ENCODE data around the gene MDH1B. TPM values are rescaled to one million over a fixed set of nuclear protein-coding genes. Genes with fewer than 3 reads are reported as not detected.

The MDH1B gene
- polyA plus RNA-seq, 1 donor, result 0.69 TPM

- Histone ChIP-seq H3K27ac (ENCODE audit: low read length) (no peak overlapping the region), H3K9me3 (ENCODE audit: control insufficient read depth, low read depth, low read length) (no peaks in the 10 kb centered on the region), H3K27me3 (ENCODE audit: control insufficient read depth, insufficient read depth, low read length) (no peaks in the 10 kb centered on the region)
These were observed 68.2 kb downstream of the MDH1B start for GRCh38 chr2:206696910-206697309.

DNA sequence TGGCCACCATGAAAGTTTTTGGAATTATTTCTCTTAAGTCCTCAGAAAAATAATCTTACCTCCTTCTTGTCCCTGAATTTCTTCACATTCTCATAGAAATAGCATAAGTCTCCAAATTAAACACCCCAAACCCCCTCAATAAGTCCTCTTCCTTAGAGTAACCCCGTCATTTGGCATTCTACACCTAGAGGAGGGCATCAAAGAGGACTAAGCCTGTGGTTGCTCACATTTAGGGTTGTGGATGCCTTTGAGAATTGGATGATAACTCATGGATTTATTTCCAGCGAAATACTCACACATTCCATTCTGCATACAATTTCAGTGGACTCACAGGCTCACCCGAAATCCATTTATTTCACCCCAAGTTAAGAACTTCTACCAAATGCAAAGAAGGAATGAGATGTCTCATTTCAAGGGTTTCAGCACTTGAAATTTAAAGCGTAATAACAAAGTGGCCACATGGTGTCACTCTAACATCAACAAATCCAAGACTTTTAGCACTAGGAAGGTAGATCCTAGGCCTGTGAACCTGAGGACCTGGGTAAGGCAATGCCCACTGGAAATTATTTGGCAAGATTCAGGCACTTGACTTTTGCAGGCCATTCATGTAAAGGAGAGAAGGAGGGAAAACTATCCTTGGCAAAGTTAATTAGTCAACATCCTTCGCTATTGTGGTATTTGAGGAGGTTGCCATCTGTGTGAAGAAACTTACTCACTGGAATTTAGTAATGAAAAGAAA lies 71.6 kb downstream of the MDH1B start:
- no peaks in the 10 kb centered on the region for H3K36me3 ChIP-seq (ENCODE audit: control insufficient read depth, insufficient read depth, low read length)
- WGBS (ENCODE audit: insufficient coverage, low lambda C conversion rate), result 50% methylated on average over 1 of the region's 5 CpGs
- no peak overlapping the region for H3K4me3 ChIP-seq (ENCODE audit: low read length)
- peaks cover 3% of the 10 kb centered on the region for H3K27me3 ChIP-seq (ENCODE audit: control insufficient read depth, insufficient read depth, low read length)
- no peaks in the 10 kb centered on the region for H3K4me1 ChIP-seq (ENCODE audit: control insufficient read depth, insufficient read depth, low read length)
- H3K9me3 ChIP-seq (ENCODE audit: control insufficient read depth, low read depth, low read length), result no peaks in the 10 kb centered on the region
- peak; percentile 35 to 45 for DNase-seq
- no peak overlapping the region for H3K27ac ChIP-seq (ENCODE audit: low read length)

More at GRCh38 chr2:206696910-206697309, 68.2 kb downstream of the MDH1B start:
- Histone ChIP-seq H3K36me3 (ENCODE audit: control insufficient read depth, insufficient read depth, low read length) (no peaks in the 10 kb centered on the region), H3K4me3 (ENCODE audit: low read length) (no peak overlapping the region), H3K4me1 (ENCODE audit: control insufficient read depth, insufficient read depth, low read length) (no peaks in the 10 kb centered on the region)
- no peak for DNase-seq

DNA sequence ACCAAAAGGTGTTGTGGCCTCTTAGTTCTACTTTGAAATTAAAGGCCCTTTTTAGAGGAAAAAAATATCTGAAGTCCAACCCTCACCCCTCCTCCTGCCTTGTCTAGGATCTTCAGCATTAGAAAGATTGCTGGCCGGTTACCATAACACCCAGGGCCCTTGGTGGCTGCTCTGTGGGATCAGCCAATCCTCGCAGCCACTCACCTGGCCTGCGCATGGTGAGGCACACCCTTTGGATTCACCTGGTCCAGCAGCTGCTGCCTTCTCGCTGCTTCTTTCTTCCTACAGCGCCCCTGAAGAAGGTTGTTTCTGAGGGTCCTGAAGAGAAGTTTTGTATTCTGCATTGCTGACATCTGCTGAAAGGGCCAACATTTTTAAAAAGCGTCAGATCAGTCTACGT lies 72.2 kb downstream of the MDH1B start:
- Histone ChIP-seq H3K27me3 (ENCODE audit: control insufficient read depth, insufficient read depth, low read length) (peaks cover 3% of the 10 kb centered on the region), H3K27ac (ENCODE audit: low read length) (no peak overlapping the region)
- no CpG with 5 or more reads among the region's 7 CpGs for WGBS (ENCODE audit: insufficient coverage, low lambda C conversion rate)

DNA sequence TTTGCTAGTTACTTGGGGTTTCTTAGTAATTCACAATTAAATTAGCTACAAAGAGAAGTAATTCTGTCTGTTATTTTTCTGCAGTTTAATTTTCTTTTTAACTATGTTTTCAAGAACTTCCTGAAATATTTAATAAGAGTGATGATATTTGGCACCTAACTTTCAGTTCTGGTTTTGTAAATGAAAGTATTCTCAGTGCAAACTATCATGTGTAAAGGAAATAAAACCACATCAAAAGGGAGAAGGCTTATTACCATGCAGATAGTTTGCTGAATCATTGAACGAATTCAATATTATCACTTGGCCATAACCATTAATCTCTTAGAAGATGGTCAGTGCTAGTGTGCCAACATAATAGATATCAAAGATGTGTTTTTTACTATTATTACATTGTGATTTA lies 76.1 kb downstream of the MDH1B start:
- WGBS (ENCODE audit: insufficient coverage, low lambda C conversion rate), result no CpG with 5 or more reads among the region's 1 CpG
- H3K4me3 ChIP-seq (ENCODE audit: low read length), result no peak overlapping the region
- no peaks in the 10 kb centered on the region for H3K9me3 ChIP-seq (ENCODE audit: control insufficient read depth, low read depth, low read length)
- peaks cover 3% of the 10 kb centered on the region for H3K27me3 ChIP-seq (ENCODE audit: control insufficient read depth, insufficient read depth, low read length)
- no peak overlapping the region for H3K27ac ChIP-seq (ENCODE audit: low read length)
- no peaks in the 10 kb centered on the region for H3K4me1 ChIP-seq (ENCODE audit: control insufficient read depth, insufficient read depth, low read length)
- DNase-seq, result no peak
- no peaks in the 10 kb centered on the region for H3K36me3 ChIP-seq (ENCODE audit: control insufficient read depth, insufficient read depth, low read length)

More for the DNA sequence above, 72.2 kb downstream of the MDH1B start:
- H3K4me1 ChIP-seq (ENCODE audit: control insufficient read depth, insufficient read depth, low read length), result no peaks in the 10 kb centered on the region
- no peak for DNase-seq
- no peak overlapping the region for H3K4me3 ChIP-seq (ENCODE audit: low read length)
- H3K9me3 ChIP-seq (ENCODE audit: control insufficient read depth, low read depth, low read length), result no peaks in the 10 kb centered on the region
- no peaks in the 10 kb centered on the region for H3K36me3 ChIP-seq (ENCODE audit: control insufficient read depth, insufficient read depth, low read length)

- Histone ChIP-seq H3K36me3 (ENCODE audit: control insufficient read depth, insufficient read depth, low read length) (no peaks in the 10 kb centered on the region), H3K27ac (ENCODE audit: low read length) (no peak overlapping the region), H3K9me3 (ENCODE audit: control insufficient read depth, low read depth, low read length) (no peaks in the 10 kb centered on the region), H3K4me1 (ENCODE audit: control insufficient read depth, insufficient read depth, low read length) (no peaks in the 10 kb centered on the region), H3K27me3 (ENCODE audit: control insufficient read depth, insufficient read depth, low read length) (peaks cover 3% of the 10 kb centered on the region), H3K4me3 (ENCODE audit: low read length) (no peak overlapping the region)
- WGBS (ENCODE audit: insufficient coverage, low lambda C conversion rate), result 100% methylated on average over 1 of the region's 2 CpGs
- DNase-seq, result no peak
These were observed 76.7 kb downstream of the MDH1B start for GRCh38 chr2:206688453-206688852.

Other genes with a start within 250 kb of the MDH1B start
- not detected for gene FAM237A, start 122.8 kb downstream of the MDH1B start, polyA plus RNA-seq
- not detected for gene DYTN, start 46.9 kb downstream of the MDH1B start, polyA plus RNA-seq
- gene FASTKD2, start 278 bp upstream of the MDH1B start, polyA plus RNA-seq, result 33.9 TPM
- 0.31 TPM for gene CPO, start 174.2 kb upstream of the MDH1B start, polyA plus RNA-seq

Measured in large intestine (tissue), 3 donors.